ENCODE measurements around the gene ADAMTS3.

The ADAMTS3 gene

GRCh38 chr4:72295966-72296557 lies 273.0 kb downstream of the ADAMTS3 start:
- in situ Hi-C loops (cut with MboI; ENCODE audit: low sequenced_read_pairs): loop anchor here (25.0 kb wide), 1 partner anchor 559 kb away; no protein-coding TSS in a partner anchor
- peak in 1 of 2 experiments; percentile 70 for DNase-seq (ENCODE audit: low spot score in 2 of 2)

GRCh38 chr4:72290737-72291136 lies 278.3 kb downstream of the ADAMTS3 start:
- H3K36me3 ChIP-seq (replicated peaks): no peaks in the 10 kb centered on the region
- no peak overlapping the region for H3K4me3 ChIP-seq
- no peak for DNase-seq (ENCODE audit: low spot score in 2 of 2)
- no peaks in the 10 kb centered on the region for H3K27me3 ChIP-seq (ENCODE audit: low read depth)
- no peaks in the 10 kb centered on the region for H3K9me3 ChIP-seq
- in situ Hi-C loops (cut with MboI; ENCODE audit: low sequenced_read_pairs): loop anchor here (25.0 kb wide), 1 partner anchor 553 kb away; no protein-coding TSS in a partner anchor
- H3K4me1 ChIP-seq: no peaks in the 10 kb centered on the region

More at GRCh38 chr4:72295966-72296557, 273.0 kb downstream of the ADAMTS3 start:
- no peaks in the 10 kb centered on the region; the same call in 1 of the 2 replicates for H3K4me1 ChIP-seq
- H3K36me3 ChIP-seq (replicated peaks): no peaks in the 10 kb centered on the region
- no peaks in the 10 kb centered on the region for H3K9me3 ChIP-seq
- H3K4me3 ChIP-seq: no peak overlapping the region
- H3K27me3 ChIP-seq (ENCODE audit: low read depth): no peaks in the 10 kb centered on the region

GRCh38 chr4:72286910-72287309 lies 282.1 kb downstream of the ADAMTS3 start:
- H3K36me3 ChIP-seq (replicated peaks): no peaks in the 10 kb centered on the region
- H3K4me3 ChIP-seq: no peak overlapping the region
- no peaks in the 10 kb centered on the region for H3K4me1 ChIP-seq
- no peak for DNase-seq (ENCODE audit: low spot score in 2 of 2)
- H3K27me3 ChIP-seq (ENCODE audit: low read depth): no peaks in the 10 kb centered on the region
- no peaks in the 10 kb centered on the region for H3K9me3 ChIP-seq
- in situ Hi-C loops (cut with MboI; ENCODE audit: low sequenced_read_pairs): loop anchor here (25.0 kb wide), 1 partner anchor 550 kb away; no protein-coding TSS in a partner anchor

GRCh38 chr4:72286185-72286584 lies 282.8 kb downstream of the ADAMTS3 start:
- no peaks in the 10 kb centered on the region for H3K9me3 ChIP-seq
- in situ Hi-C loops (cut with MboI; ENCODE audit: low sequenced_read_pairs): loop anchor here (25.0 kb wide), 1 partner anchor 549 kb away; no protein-coding TSS in a partner anchor

GRCh38 chr4:72283357-72283756 lies 285.7 kb downstream of the ADAMTS3 start:
- Histone ChIP-seq H3K4me3 (no peak overlapping the region), H3K9me3 (no peaks in the 10 kb centered on the region), H3K4me1 (no peaks in the 10 kb centered on the region), H3K36me3 (replicated peaks) (no peaks in the 10 kb centered on the region), H3K27me3 (ENCODE audit: low read depth) (no peaks in the 10 kb centered on the region)
- DNase-seq (ENCODE audit: low spot score in 2 of 2): no peak
- in situ Hi-C loops (cut with MboI; ENCODE audit: low sequenced_read_pairs): loop anchor here (25.0 kb wide), 1 partner anchor 546 kb away; no protein-coding TSS in a partner anchor

More at GRCh38 chr4:72286185-72286584, 282.8 kb downstream of the ADAMTS3 start:
- Histone ChIP-seq H3K4me3 (no peak overlapping the region), H3K36me3 (replicated peaks) (no peaks in the 10 kb centered on the region), H3K4me1 (no peaks in the 10 kb centered on the region), H3K27me3 (ENCODE audit: low read depth) (no peaks in the 10 kb centered on the region)
- DNase-seq (ENCODE audit: low spot score in 2 of 2): peak in 1 of 2 experiments; percentile 30

- DNase-seq (ENCODE audit: low spot score in 2 of 2): no peak
- Histone ChIP-seq H3K4me1 (no peaks in the 10 kb centered on the region), H3K9me3 (no peaks in the 10 kb centered on the region), H3K27me3 (ENCODE audit: low read depth) (no peaks in the 10 kb centered on the region), H3K4me3 (no peak overlapping the region), H3K36me3 (replicated peaks) (no peaks in the 10 kb centered on the region)
- in situ Hi-C loops (cut with MboI; ENCODE audit: low sequenced_read_pairs): loop anchor here (25.0 kb wide), 1 partner anchor 543 kb away; no protein-coding TSS in a partner anchor
These were observed 288.8 kb downstream of the ADAMTS3 start for GRCh38 chr4:72280252-72280651.

GRCh38 chr4:72275381-72275780 lies 293.6 kb downstream of the ADAMTS3 start:
- Histone ChIP-seq H3K36me3 (replicated peaks) (no peaks in the 10 kb centered on the region), H3K4me1 (no peaks in the 10 kb centered on the region), H3K27me3 (ENCODE audit: low read depth) (no peaks in the 10 kb centered on the region), H3K9me3 (no peaks in the 10 kb centered on the region), H3K4me3 (no peak overlapping the region)
- no peak for DNase-seq (ENCODE audit: low spot score in 2 of 2)
- in situ Hi-C loops (cut with MboI; ENCODE audit: low sequenced_read_pairs): loop anchor here (25.0 kb wide), 1 partner anchor 538 kb away; no protein-coding TSS in a partner anchor

- no peak for DNase-seq (ENCODE audit: low spot score in 2 of 2)
- Histone ChIP-seq H3K9me3 (no peaks in the 10 kb centered on the region), H3K4me3 (no peak overlapping the region), H3K27me3 (ENCODE audit: low read depth) (no peaks in the 10 kb centered on the region), H3K36me3 (replicated peaks) (no peaks in the 10 kb centered on the region), H3K4me1 (no peaks in the 10 kb centered on the region)
- in situ Hi-C loops (cut with MboI; ENCODE audit: low sequenced_read_pairs): no loop called here
These were observed 294.8 kb downstream of the ADAMTS3 start for GRCh38 chr4:72274251-72274650.

- no peaks in the 10 kb centered on the region for H3K27me3 ChIP-seq (ENCODE audit: low read depth)
- no peaks in the 10 kb centered on the region for H3K9me3 ChIP-seq
- peak in 1 of 2 experiments; percentile 21 for DNase-seq (ENCODE audit: low spot score in 2 of 2)
- H3K36me3 ChIP-seq (replicated peaks): no peaks in the 10 kb centered on the region
- H3K4me3 ChIP-seq: no peak overlapping the region
- in situ Hi-C loops (cut with MboI; ENCODE audit: low sequenced_read_pairs): no loop called here
- H3K4me1 ChIP-seq: no peaks in the 10 kb centered on the region
These were observed 313.8 kb downstream of the ADAMTS3 start for GRCh38 chr4:72255269-72255668.

- no peak for DNase-seq (ENCODE audit: low spot score in 2 of 2)
- Histone ChIP-seq H3K9me3 (no peaks in the 10 kb centered on the region), H3K36me3 (replicated peaks) (no peaks in the 10 kb centered on the region), H3K4me3 (no peak overlapping the region), H3K27me3 (ENCODE audit: low read depth) (no peaks in the 10 kb centered on the region), H3K4me1 (no peaks in the 10 kb centered on the region)
- in situ Hi-C loops (cut with MboI; ENCODE audit: low sequenced_read_pairs): no loop called here
These were observed 325.4 kb downstream of the ADAMTS3 start for GRCh38 chr4:72243641-72244040.

GRCh38 chr4:72239487-72240116 lies 329.4 kb downstream of the ADAMTS3 start:
- Histone ChIP-seq H3K4me3 (no peak overlapping the region), H3K9me3 (no peaks in the 10 kb centered on the region), H3K4me1 (no peaks in the 10 kb centered on the region), H3K27me3 (ENCODE audit: low read depth) (no peaks in the 10 kb centered on the region), H3K36me3 (replicated peaks) (no peaks in the 10 kb centered on the region)
- in situ Hi-C loops (cut with MboI; ENCODE audit: low sequenced_read_pairs): no loop called here
- DNase-seq (ENCODE audit: low spot score in 2 of 2): no peak

Measured in HAP-1 (cell line).